H9 (cell line): ENCODE measurements around the gene AR. TPM values are rescaled to one million over a fixed set of nuclear protein-coding genes. Genes with fewer than 3 reads are reported as not detected.

Source experiments
- DNase-seq: peaks from one replicate; pipeline ENCODE4 v3.0.0-alpha.2; 2017
- H2AFZ ChIP-seq: one replicate; pipeline ENCODE4 v1.6.1; 2013; ENCODE audit warnings: mild to moderate bottlenecking, low read length, control low read depth, moderate library complexity
- H2AK5ac ChIP-seq: 2 replicates; pipeline ENCODE4 v1.6.1; 2013; ENCODE audit warnings: low read length, control low read depth, mixed read lengths; ENCODE audit not compliant: insufficient read length
- H2BK120ac ChIP-seq: one replicate; pipeline ENCODE4 v1.6.1; 2013; ENCODE audit warnings: low read depth, mild to moderate bottlenecking, low read length, control low read depth, inconsistent platforms; ENCODE audit not compliant: poor library complexity, severe bottlenecking
- H2BK12ac ChIP-seq: 2 replicates; pipeline ENCODE4 v1.6.1; 2013; ENCODE audit warnings: low read length, control low read depth, mixed read lengths, low read depth; ENCODE audit not compliant: insufficient read length
- H2BK15ac ChIP-seq: 2 replicates; pipeline ENCODE4 v1.6.1; 2013; ENCODE audit warnings: low read depth, low read length, control low read depth
- H2BK20ac ChIP-seq: one replicate; pipeline ENCODE4 v1.6.1; 2013; ENCODE audit warnings: low read depth, mild to moderate bottlenecking, low read length, control low read depth, inconsistent platforms; ENCODE audit not compliant: poor library complexity, severe bottlenecking
- H2BK5ac ChIP-seq: 2 replicates; pipeline ENCODE4 v1.6.1; 2013; ENCODE audit warnings: low read length, control low read depth, mixed read lengths; ENCODE audit not compliant: insufficient read length
- H3K14ac ChIP-seq: 2 replicates; pipeline ENCODE4 v1.6.1; 2013; ENCODE audit warnings: low read length, control low read depth; ENCODE audit not compliant: insufficient read depth
- H3K18ac ChIP-seq: 2 replicates; pipeline ENCODE4 v1.6.1; 2013; ENCODE audit warnings: low read depth, mild to moderate bottlenecking, mixed read lengths, low read length, control low read depth; ENCODE audit not compliant: insufficient read length
- H3K23ac ChIP-seq: 2 replicates; pipeline ENCODE4 v1.6.1; 2013; ENCODE audit warnings: low read length, control low read depth, mixed read lengths, low read depth; ENCODE audit not compliant: insufficient read length
- H3K23me2 ChIP-seq: 2 replicates; pipeline ENCODE4 v1.6.1; 2013; ENCODE audit warnings: low read depth, mild to moderate bottlenecking, mixed read lengths, low read length, control low read depth; ENCODE audit not compliant: insufficient read length, poor library complexity, severe bottlenecking
- H3K27ac ChIP-seq: 2 replicates; pipeline ENCODE4 v1.5.1; 2013; ENCODE audit warnings: low read length, control low read depth, mixed read lengths, low read depth; ENCODE audit not compliant: insufficient read length
- H3K27me3 ChIP-seq: 2 replicates; pipeline ENCODE4 v1.6.1; 2013; ENCODE audit warnings: low read length, control low read depth, inconsistent platforms; ENCODE audit not compliant: insufficient read depth
- H3K4ac ChIP-seq: 2 replicates; pipeline ENCODE4 v1.6.1; 2013; ENCODE audit warnings: low read depth, mild to moderate bottlenecking, control low read depth, inconsistent platforms, low read length, moderate library complexity
- H3K4me1 ChIP-seq: 2 replicates; pipeline ENCODE4 v1.6.1; 2013; ENCODE audit warnings: low read length, control low read depth, inconsistent platforms; ENCODE audit not compliant: insufficient read depth
- H3K4me2 ChIP-seq: 2 replicates; pipeline ENCODE4 v1.6.1; 2013; ENCODE audit warnings: low read length, control low read depth, mixed read lengths; ENCODE audit not compliant: insufficient read length, insufficient read depth
- H3K56ac ChIP-seq: 2 replicates; pipeline ENCODE4 v1.6.1; 2013; ENCODE audit warnings: low read depth, mild to moderate bottlenecking, mixed read lengths, low read length, control low read depth; ENCODE audit not compliant: insufficient read length
- H3K79me1 ChIP-seq: 2 replicates; pipeline ENCODE4 v1.6.1; 2013; ENCODE audit warnings: low read depth, mild to moderate bottlenecking, moderate library complexity, low read length, control low read depth, inconsistent platforms; ENCODE audit not compliant: insufficient read depth, poor library complexity, severe bottlenecking
- H3K79me2 ChIP-seq: 2 replicates; pipeline ENCODE4 v1.6.1; 2013; ENCODE audit warnings: low read length, control low read depth, inconsistent platforms; ENCODE audit not compliant: insufficient read depth
- H3K9ac ChIP-seq: 2 replicates; pipeline ENCODE4 v1.6.1; 2013; ENCODE audit warnings: low read length, control low read depth, mixed read lengths; ENCODE audit not compliant: insufficient read length; ENCODE audit errors: extremely low read depth
- H3K9me3 ChIP-seq: one replicate; pipeline ENCODE4 v1.6.1; 2013; ENCODE audit warnings: low read depth, low read length, inconsistent platforms; ENCODE audit not compliant: control insufficient read depth
- H3T11ph ChIP-seq: one replicate; pipeline ENCODE4 v1.6.1; 2013; ENCODE audit warnings: mild to moderate bottlenecking, low read length, control low read depth, inconsistent platforms
- H4K20me1 ChIP-seq: one replicate; pipeline ENCODE4 v1.6.1; 2013; ENCODE audit not compliant: control insufficient read depth, insufficient read length, insufficient read depth
- H4K5ac ChIP-seq: 2 replicates; pipeline ENCODE4 v1.6.1; 2013; ENCODE audit warnings: low read depth, mild to moderate bottlenecking, mixed read lengths, low read length, control low read depth; ENCODE audit not compliant: insufficient read length
- H4K8ac ChIP-seq: replicated peaks from 2 replicates; pipeline ENCODE4 v1.6.1; 2013; ENCODE audit warnings: low read length, control low read depth, mixed read lengths, low read depth; ENCODE audit not compliant: insufficient read length
- H4K91ac ChIP-seq: 2 replicates; pipeline ENCODE4 v1.6.1; 2013; ENCODE audit warnings: low read depth, mild to moderate bottlenecking, moderate library complexity, mixed read lengths, low read length, control low read depth; ENCODE audit not compliant: insufficient read length
- H3K27ac Mint-ChIP-seq, 3 experiments: 2 replicates in 2 of 3; 3 replicates in 1 of 3; pipeline ENCODE4 v1.8.0; 2020 to 2021; ENCODE audit warnings: mixed read lengths in 3 of 3, mild to moderate bottlenecking in 1 of 3, moderate library complexity in 1 of 3
- H3K27me3 Mint-ChIP-seq: 2 replicates; pipeline ENCODE4 v1.8.0; 2021; ENCODE audit warnings: low read depth, mild to moderate bottlenecking, moderate library complexity, mixed read lengths
- H3K36me3 Mint-ChIP-seq, 3 experiments: 2 replicates in 2 of 3; 3 replicates in 1 of 3; pipeline ENCODE4 v1.8.0; 2020 to 2021; ENCODE audit warnings: low read depth in 3 of 3, mixed read lengths in 3 of 3; ENCODE audit not compliant: insufficient read depth in 1 of 3
- H3K4me1 Mint-ChIP-seq, 2 experiments: 2 replicates each; pipeline ENCODE4 v1.8.0; 2020; ENCODE audit warnings: mixed read lengths in 2 of 2
- H3K4me3 Mint-ChIP-seq, 2 experiments: 2 replicates in 1 of 2; 3 replicates in 1 of 2; pipeline ENCODE4 v1.8.0; 2020 to 2021; ENCODE audit warnings: mild to moderate bottlenecking in 2 of 2, mixed read lengths in 2 of 2, moderate library complexity in 1 of 2
- H3K9me3 Mint-ChIP-seq, 2 experiments: 2 replicates in 1 of 2; 3 replicates in 1 of 2; pipeline ENCODE4 v1.8.0; 2020; ENCODE audit warnings: mild to moderate bottlenecking in 2 of 2, mixed read lengths in 2 of 2, moderate library complexity in 1 of 2
- CTCF ChIP-seq: fragments of 200-600 bp; sonication (generic); conservative IDR thresholded peaks from 3 replicates; pipeline ENCODE4 v1.8.0; 2021; ENCODE audit warnings: antibody characterized with exemption, mild to moderate bottlenecking
- WGBS: extraction: QIAGEN DNeasy Blood & Tissue Kit; methylation state at CpG from one replicate; pipeline ENCODE4 v1.1.7; 2013; ENCODE audit warnings: missing lambda C conversion rate, low lambda C conversion rate, mixed read lengths; ENCODE audit not compliant: insufficient read length; ENCODE audit errors: extremely low coverage; 5-methylcytosine and 5-hydroxymethylcytosine counted together
- total RNA-seq: library from RNA; stranded (reverse); gene quantifications from 2 replicates; pipeline ENCODE4 v1.2.1, GENCODE V29; 2021

The AR gene
- total RNA-seq, 1 experiment from 2014 or later, result 3.5 TPM

GRCh38 chrX:67648361-67648760 lies 104.5 kb downstream of the AR start:
- Histone ChIP-seq H2BK12ac (no peak overlapping the region), H3K79me2 (no peaks in the 10 kb centered on the region), H4K5ac (no peak overlapping the region), H3K9ac (no peak overlapping the region), H3K27me3 (no peaks in the 10 kb centered on the region), H3K23ac (no peak overlapping the region), H3T11ph (no peak overlapping the region), H3K9me3 (peaks cover 22% of the 10 kb centered on the region), H3K14ac (no peak overlapping the region), H2BK120ac (no peak overlapping the region), H3K56ac (no peak overlapping the region), H3K23me2 (no peaks in the 10 kb centered on the region), H2BK5ac (no peak overlapping the region), H2AFZ (no peak overlapping the region), H4K8ac (no peak overlapping the region), H2BK20ac (no peak overlapping the region), H3K4ac (no peak overlapping the region), H3K4me1 (no peaks in the 10 kb centered on the region), H3K18ac (no peak overlapping the region), H4K91ac (no peak overlapping the region), H2AK5ac (no peak overlapping the region), H4K20me1 (no peaks in the 10 kb centered on the region), H3K4me2 (no peak overlapping the region), H3K79me1 (no peaks in the 10 kb centered on the region), H3K27ac (no peak overlapping the region), H2BK15ac (no peak overlapping the region)
- no peaks in the 10 kb centered on the region for H3K4me1 Mint-ChIP-seq
- H3K4me3 Mint-ChIP-seq, result no peak overlapping the region
- H3K36me3 Mint-ChIP-seq, result peaks cover 6 to 17% (median 17%) of the 10 kb centered on the region in 3 experiments; a peak in 6 of 7 replicates
- TF ChIP-seq CTCF, result no peak
- peaks cover 63 to 64% of the 10 kb centered on the region in 2 experiments for H3K9me3 Mint-ChIP-seq
- DNase-seq, result no peak
- H3K27ac Mint-ChIP-seq, result no peak overlapping the region
- H3K27me3 Mint-ChIP-seq, result no peaks in the 10 kb centered on the region; the same call in 1 of the 2 replicates
- WGBS, result no CpG with 5 or more reads among the region's 4 CpGs
